Measurements from ENCODE around the gene TMEM63B. TPM values are rescaled to one million over a fixed set of nuclear protein-coding genes. Genes with fewer than 3 reads are reported as not detected.

TMEM63B gene
- total and polyA plus RNA-seq, 9 of the 15 experiments (the other 6 are each of a cell fraction or from before 2014, with no cell fraction given): 0.14 to 39.4 (median 14.4) TPM

DNA sequence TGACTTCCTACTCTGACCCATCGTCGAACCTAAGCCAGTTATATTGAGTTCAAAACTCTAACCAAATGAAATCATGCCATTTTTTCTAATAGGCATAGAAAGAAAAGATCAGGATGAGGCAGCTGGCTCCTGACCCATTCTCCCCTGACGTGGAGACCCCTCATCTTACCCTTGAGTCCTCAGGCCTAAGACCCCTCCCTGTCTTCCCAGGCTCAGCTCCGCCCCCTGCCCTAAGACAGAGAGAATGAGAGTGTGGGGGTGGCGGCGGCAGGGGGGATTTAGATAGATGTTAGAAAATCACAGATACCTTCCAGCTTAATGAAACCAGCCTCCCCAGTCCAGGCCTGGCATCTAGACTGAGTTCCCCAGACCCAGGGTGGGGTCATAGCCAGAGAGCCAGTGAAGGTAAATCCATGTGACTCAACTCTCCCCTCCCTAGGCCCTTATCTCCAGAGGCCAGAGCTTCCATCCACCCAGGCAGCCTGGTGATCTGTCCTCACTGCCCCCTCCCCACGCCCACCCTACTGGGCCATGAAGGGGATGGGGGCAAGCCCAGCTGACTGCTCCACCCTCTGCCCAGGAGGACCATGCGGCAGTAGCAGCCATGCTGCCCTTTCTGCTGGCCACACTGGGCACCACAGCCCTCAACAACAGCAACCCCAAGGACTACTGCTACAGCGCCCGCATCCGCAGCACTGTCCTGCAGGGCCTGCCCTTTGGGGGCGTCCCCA, 6.8 kb downstream of the TMEM63B start (continued):
- TF ChIP-seq, protein P1, sequence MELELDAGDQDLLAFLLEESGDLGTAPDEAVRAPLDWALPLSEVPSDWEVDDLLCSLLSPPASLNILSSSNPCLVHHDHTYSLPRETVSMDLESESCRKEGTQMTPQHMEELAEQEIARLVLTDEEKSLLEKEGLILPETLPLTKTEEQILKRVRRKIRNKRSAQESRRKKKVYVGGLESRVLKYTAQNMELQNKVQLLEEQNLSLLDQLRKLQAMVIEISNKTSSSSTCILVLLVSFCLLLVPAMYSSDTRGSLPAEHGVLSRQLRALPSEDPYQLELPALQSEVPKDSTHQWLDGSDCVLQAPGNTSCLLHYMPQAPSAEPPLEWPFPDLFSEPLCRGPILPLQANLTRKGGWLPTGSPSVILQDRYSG (tag; conservative IDR thresholded peaks at IDR 0.05; ENCODE audit: low read depth): no peak; the same call in 1 of the 2 replicates
- TF ChIP-seq MTA2 (IDR thresholded peaks at IDR 0.05; ENCODE audit: low read depth): peak; percentile 85
- TF ChIP-seq CHCHD3 (CRISPR knock-in tag; IDR thresholded peaks at IDR 0.05): no peak
- TF ChIP-seq HIVEP1 (CRISPR knock-in tag; IDR thresholded peaks at IDR 0.05): no peak
- TF ChIP-seq, protein P2, sequence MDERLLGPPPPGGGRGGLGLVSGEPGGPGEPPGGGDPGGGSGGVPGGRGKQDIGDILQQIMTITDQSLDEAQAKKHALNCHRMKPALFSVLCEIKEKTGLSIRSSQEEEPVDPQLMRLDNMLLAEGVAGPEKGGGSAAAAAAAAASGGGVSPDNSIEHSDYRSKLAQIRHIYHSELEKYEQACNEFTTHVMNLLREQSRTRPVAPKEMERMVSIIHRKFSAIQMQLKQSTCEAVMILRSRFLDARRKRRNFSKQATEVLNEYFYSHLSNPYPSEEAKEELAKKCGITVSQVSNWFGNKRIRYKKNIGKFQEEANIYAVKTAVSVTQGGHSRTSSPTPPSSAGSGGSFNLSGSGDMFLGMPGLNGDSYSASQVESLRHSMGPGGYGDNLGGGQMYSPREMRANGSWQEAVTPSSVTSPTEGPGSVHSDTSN (CRISPR knock-in tag; IDR thresholded peaks at IDR 0.05; ENCODE audit: low read depth): no peak
- TF ChIP-seq, protein P2 (tag; conservative IDR thresholded peaks at IDR 0.05; ENCODE audit: low read depth): 0 out of 2 replicates have a peak, but pooled peaks have one; percentile 14
- TF ChIP-seq MAFF (IDR thresholded peaks at IDR 0.05; ENCODE audit: low read length): no peak
- TF ChIP-seq, protein P3, sequence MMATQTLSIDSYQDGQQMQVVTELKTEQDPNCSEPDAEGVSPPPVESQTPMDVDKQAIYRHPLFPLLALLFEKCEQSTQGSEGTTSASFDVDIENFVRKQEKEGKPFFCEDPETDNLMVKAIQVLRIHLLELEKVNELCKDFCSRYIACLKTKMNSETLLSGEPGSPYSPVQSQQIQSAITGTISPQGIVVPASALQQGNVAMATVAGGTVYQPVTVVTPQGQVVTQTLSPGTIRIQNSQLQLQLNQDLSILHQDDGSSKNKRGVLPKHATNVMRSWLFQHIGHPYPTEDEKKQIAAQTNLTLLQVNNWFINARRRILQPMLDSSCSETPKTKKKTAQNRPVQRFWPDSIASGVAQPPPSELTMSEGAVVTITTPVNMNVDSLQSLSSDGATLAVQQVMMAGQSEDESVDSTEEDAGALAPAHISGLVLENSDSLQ (IDR thresholded peaks at IDR 0.05): no peak
- no peak for TF ChIP-seq MCM7 (IDR thresholded peaks at IDR 0.05)
- no peak for TF ChIP-seq TAF7 (tag; IDR thresholded peaks at IDR 0.05)
- TF ChIP-seq, protein P4, sequence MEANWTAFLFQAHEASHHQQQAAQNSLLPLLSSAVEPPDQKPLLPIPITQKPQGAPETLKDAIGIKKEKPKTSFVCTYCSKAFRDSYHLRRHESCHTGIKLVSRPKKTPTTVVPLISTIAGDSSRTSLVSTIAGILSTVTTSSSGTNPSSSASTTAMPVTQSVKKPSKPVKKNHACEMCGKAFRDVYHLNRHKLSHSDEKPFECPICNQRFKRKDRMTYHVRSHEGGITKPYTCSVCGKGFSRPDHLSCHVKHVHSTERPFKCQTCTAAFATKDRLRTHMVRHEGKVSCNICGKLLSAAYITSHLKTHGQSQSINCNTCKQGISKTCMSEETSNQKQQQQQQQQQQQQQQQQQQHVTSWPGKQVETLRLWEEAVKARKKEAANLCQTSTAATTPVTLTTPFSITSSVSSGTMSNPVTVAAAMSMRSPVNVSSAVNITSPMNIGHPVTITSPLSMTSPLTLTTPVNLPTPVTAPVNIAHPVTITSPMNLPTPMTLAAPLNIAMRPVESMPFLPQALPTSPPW (CRISPR knock-in tag; IDR thresholded peaks at IDR 0.05): peak; percentile 63
- no peak for TF ChIP-seq MECOM (CRISPR knock-in tag; IDR thresholded peaks at IDR 0.05)
- TF ChIP-seq ELF1 (tag; IDR thresholded peaks at IDR 0.05): no peak
- peak; percentile 94 for TF ChIP-seq EGR1 (conservative IDR thresholded peaks at IDR 0.05)
- no peak for TF ChIP-seq ZNF24 (IDR thresholded peaks at IDR 0.05)
- TF ChIP-seq, protein P5, sequence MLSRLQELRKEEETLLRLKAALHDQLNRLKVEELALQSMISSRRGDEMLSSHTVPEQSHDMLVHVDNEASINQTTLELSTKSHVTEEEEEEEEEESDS (CRISPR knock-in tag; IDR thresholded peaks at IDR 0.05): no peak
- TF ChIP-seq ZNF76 (CRISPR knock-in tag; IDR thresholded peaks at IDR 0.05; ENCODE audit: borderline replicate concordance): no peak
- peak; percentile 94 for TF ChIP-seq CBFA2T3 (IDR thresholded peaks at IDR 0.05)
- TF ChIP-seq STAG1 (CRISPR knock-in tag; IDR thresholded peaks at IDR 0.05; ENCODE audit: borderline replicate concordance): no peak
- TF ChIP-seq TBL1XR1 (IDR thresholded peaks at IDR 0.05; ENCODE audit: low read length in 2 of 2): no peak
- TF ChIP-seq CEBPG (CRISPR knock-in tag; IDR thresholded peaks at IDR 0.05): no peak
- TF ChIP-seq CEBPG (tag; conservative IDR thresholded peaks at IDR 0.05 in 1 of 2, IDR thresholded peaks at IDR 0.05 in 1 of 2): no peak
- TF ChIP-seq FOXA1 (IDR thresholded peaks at IDR 0.05; ENCODE audit: borderline replicate concordance): no peak
- no peak for TF ChIP-seq CSDE1 (IDR thresholded peaks at IDR 0.05)
- no peak for TF ChIP-seq POLR3A (IDR thresholded peaks at IDR 0.05; ENCODE audit: borderline replicate concordance, extremely low read depth, insufficient read depth, insufficient read length)
